ELF-1 (cell line): ENCODE measurements around the gene PPP1R1C.

Source experiments
- DNase-seq: peaks from one replicate; pipeline ENCODE4 v3.0.0-alpha.2; 2016; ENCODE audit warnings: low read depth, low spot score

Gene PPP1R1C

GRCh38 chr2:182064019-182064778, 78.5 kb downstream of the PPP1R1C start:
- no peak for DNase-seq

- DNase-seq = no peak
Measured at GRCh38 chr2:182066400-182067087, 80.9 kb downstream of the PPP1R1C start.

GRCh38 chr2:182067393-182067792, 81.7 kb downstream of the PPP1R1C start:
- DNase-seq = no peak

GRCh38 chr2:182068811-182069210, 83.2 kb downstream of the PPP1R1C start:
- no peak for DNase-seq

- DNase-seq = no peak
Measured at GRCh38 chr2:182069416-182069815, 83.8 kb downstream of the PPP1R1C start.

- no peak for DNase-seq
Measured at GRCh38 chr2:182069908-182070307, 84.3 kb downstream of the PPP1R1C start.

- no peak for DNase-seq
Measured at GRCh38 chr2:182070736-182071135, 85.1 kb downstream of the PPP1R1C start.

GRCh38 chr2:182072861-182073260, 87.2 kb downstream of the PPP1R1C start:
- no peak for DNase-seq

GRCh38 chr2:182073613-182074012, 88.0 kb downstream of the PPP1R1C start:
- no peak for DNase-seq

- no peak for DNase-seq
Measured at GRCh38 chr2:182077023-182077422, 91.4 kb downstream of the PPP1R1C start.

- DNase-seq = peak; percentile 25
Measured at GRCh38 chr2:182077448-182078142, 91.9 kb downstream of the PPP1R1C start.

- no peak for DNase-seq
Measured at GRCh38 chr2:182078988-182079602, 93.4 kb downstream of the PPP1R1C start.

GRCh38 chr2:182080493-182080892, 94.8 kb downstream of the PPP1R1C start:
- DNase-seq = no peak

GRCh38 chr2:182081602-182082260, 96.1 kb downstream of the PPP1R1C start:
- no peak for DNase-seq

GRCh38 chr2:182088681-182089320, 103.1 kb downstream of the PPP1R1C start:
- DNase-seq = no peak

GRCh38 chr2:182090486-182090885, 104.8 kb downstream of the PPP1R1C start:
- DNase-seq = no peak

- no peak for DNase-seq
Measured at GRCh38 chr2:182097571-182098164, 112.0 kb downstream of the PPP1R1C start.

- DNase-seq = no peak
Measured at GRCh38 chr2:182098648-182099047, 113.0 kb downstream of the PPP1R1C start.

GRCh38 chr2:182101263-182101662, 115.6 kb downstream of the PPP1R1C start:
- DNase-seq = no peak

GRCh38 chr2:182103526-182103925, 117.9 kb downstream of the PPP1R1C start:
- DNase-seq = peak; percentile 67

- no peak for DNase-seq
Measured at GRCh38 chr2:182110347-182110746, 124.7 kb downstream of the PPP1R1C start.
